Putamen (tissue), 1 donor: ENCODE results near the gene ITGA6.

ENCODE experiments used
- DNase-seq: peaks from one replicate; pipeline ENCODE4 v3.0.0-alpha.2; 2016; ENCODE audit warnings: low spot score

The ITGA6 gene

GRCh38 chr2:172427256-172427989, at the start of gene ITGA6:
Gene ITGA6 (plus strand): TSS chr2:172427586.
- peak; percentile 61 for DNase-seq

GRCh38 chr2:172380436-172381274, 46.7 kb upstream of the ITGA6 start:
- DNase-seq = no peak

- no peak for DNase-seq
These were observed 45.9 kb upstream of the ITGA6 start for GRCh38 chr2:172381275-172382027.

GRCh38 chr2:172387361-172387760, 40.0 kb upstream of the ITGA6 start:
- DNase-seq = no peak

GRCh38 chr2:172389685-172390339, 37.6 kb upstream of the ITGA6 start:
- DNase-seq = no peak

- DNase-seq = no peak
These were observed 33.4 kb upstream of the ITGA6 start for GRCh38 chr2:172394002-172394401.

- DNase-seq = no peak
These were observed 31.9 kb upstream of the ITGA6 start for GRCh38 chr2:172395503-172395902.

- no peak for DNase-seq
These were observed 30.1 kb upstream of the ITGA6 start for GRCh38 chr2:172397148-172397834.

- no peak for DNase-seq
These were observed 28.9 kb upstream of the ITGA6 start for GRCh38 chr2:172398440-172398839.

- DNase-seq = no peak
These were observed 27.6 kb upstream of the ITGA6 start for GRCh38 chr2:172399765-172400164.

- no peak for DNase-seq
These were observed 25.2 kb upstream of the ITGA6 start for GRCh38 chr2:172402198-172402597.

GRCh38 chr2:172403402-172403801, 24.0 kb upstream of the ITGA6 start:
- no peak for DNase-seq

- no peak for DNase-seq
These were observed 23.4 kb upstream of the ITGA6 start for GRCh38 chr2:172403881-172404468.

GRCh38 chr2:172404824-172405223, 22.6 kb upstream of the ITGA6 start:
- DNase-seq = peak; percentile 24

GRCh38 chr2:172405673-172406072, 21.7 kb upstream of the ITGA6 start:
- no peak for DNase-seq

GRCh38 chr2:172408143-172408766, 19.1 kb upstream of the ITGA6 start:
- no peak for DNase-seq

GRCh38 chr2:172409042-172409441, 18.3 kb upstream of the ITGA6 start:
- DNase-seq = no peak

GRCh38 chr2:172412984-172413492, 14.3 kb upstream of the ITGA6 start:
- no peak for DNase-seq

GRCh38 chr2:172415157-172415864, 12.1 kb upstream of the ITGA6 start:
- no peak for DNase-seq

GRCh38 chr2:172415865-172416183, 11.6 kb upstream of the ITGA6 start:
- DNase-seq = no peak
